IMR-90 (cell line): ENCODE results near the gene CAMKMT. TPM values are rescaled to one million over a fixed set of nuclear protein-coding genes. Genes with fewer than 3 reads are reported as not detected.

ENCODE experiments used
- ATAC-seq: fragments of 200-7000 bp; cut with Tn5 transposase; 2 replicates; pipeline ENCODE4 v1.9.1; 2020; ENCODE audit warnings: low read depth, mild to moderate bottlenecking, moderate library complexity
- BruUV-seq: library from RNA; stranded (reverse); fragments of 400-500 nt; replicated peaks from 2 replicates; lab custom pipeline; 2021; lab: Mats Ljungman, UMichigan
- CTCF ChIA-PET: fragments of 300-600 bp; formaldehyde crosslinking; extraction: SDS; loops from one replicate; lab custom pipeline; 2021; ENCODE audit warnings: antibody characterized with exemption; lab: Yijun Ruan, JAX
- POLR2A ChIA-PET: fragments of 300-600 bp; sonication (Branson Sonifier 250); formaldehyde crosslinking; loops from one replicate; lab custom pipeline; 2022; ENCODE audit warnings: antibody characterized with exemption; ENCODE audit not compliant: unreplicated experiment; lab: Charles Lee
- DNase-seq: peaks from one replicate; pipeline ENCODE4 v3.0.0; 2013
- H2AFZ ChIP-seq: replicated peaks from 2 replicates; pipeline ENCODE3; 2013; ENCODE audit warnings: low read length, mild to moderate bottlenecking; ENCODE audit not compliant: poor library complexity
- H2AK5ac ChIP-seq: 2 replicates; pipeline ENCODE4 v1.6.1; 2013; ENCODE audit warnings: low read depth, low read length, inconsistent platforms
- H2AK9ac ChIP-seq: replicated peaks from 2 replicates; pipeline ENCODE3; 2013; ENCODE audit warnings: mild to moderate bottlenecking, low read depth, low read length, moderate library complexity; ENCODE audit not compliant: poor library complexity
- H2BK120ac ChIP-seq: 2 replicates; pipeline ENCODE4 v1.6.1; 2013; ENCODE audit warnings: low read depth, low read length, inconsistent platforms
- H2BK15ac ChIP-seq: 3 replicates; pipeline ENCODE4 v1.6.1; 2013; ENCODE audit warnings: low read depth, low read length, inconsistent platforms
- H2BK20ac ChIP-seq: 2 replicates; pipeline ENCODE4 v1.6.1; 2013; ENCODE audit warnings: low read depth, mild to moderate bottlenecking, inconsistent platforms, low read length, moderate library complexity
- H2BK5ac ChIP-seq: 2 replicates; pipeline ENCODE4 v1.6.1; 2013; ENCODE audit warnings: mild to moderate bottlenecking, low read depth, low read length, inconsistent platforms; ENCODE audit not compliant: poor library complexity, severe bottlenecking
- H3K14ac ChIP-seq: replicated peaks from 2 replicates; pipeline ENCODE4 v1.6.1; 2013; ENCODE audit warnings: low read depth, low read length, inconsistent platforms
- H3K18ac ChIP-seq: 2 replicates; pipeline ENCODE4 v1.6.1; 2013; ENCODE audit warnings: low read depth, low read length, control low read depth
- H3K23ac ChIP-seq: 2 replicates; pipeline ENCODE4 v1.6.1; 2013; ENCODE audit warnings: low read depth, low read length, inconsistent platforms
- H3K27ac ChIP-seq: 2 replicates; pipeline ENCODE4 v1.5.1; 2013; ENCODE audit warnings: mild to moderate bottlenecking, control low read depth, low read length; ENCODE audit not compliant: insufficient read depth
- H3K27me3 ChIP-seq: 2 replicates; pipeline ENCODE4 v1.6.1; 2013; ENCODE audit warnings: low read length; ENCODE audit not compliant: control insufficient read depth, insufficient read depth
- H3K36me3 ChIP-seq: 2 replicates; pipeline ENCODE4 v1.6.1; 2013; ENCODE audit warnings: low read length, mixed read lengths; ENCODE audit not compliant: control insufficient read depth, insufficient read depth
- H3K4ac ChIP-seq: 2 replicates; pipeline ENCODE4 v1.6.1; 2013; ENCODE audit warnings: low read depth, low read length, inconsistent platforms
- H3K4me1 ChIP-seq: 2 replicates; pipeline ENCODE4 v1.6.1; 2013; ENCODE audit warnings: low read length, mixed read lengths; ENCODE audit not compliant: control insufficient read depth, insufficient read depth
- H3K4me2 ChIP-seq: 2 replicates; pipeline ENCODE4 v1.6.1; 2013; ENCODE audit warnings: low read depth, mild to moderate bottlenecking, control low read depth, low read length, moderate library complexity
- H3K4me3 ChIP-seq: 2 replicates; pipeline ENCODE4 v1.5.1; 2013; ENCODE audit warnings: low read depth, mild to moderate bottlenecking, control low read depth, low read length, moderate library complexity; ENCODE audit not compliant: insufficient read depth
- H3K56ac ChIP-seq: 2 replicates; pipeline ENCODE4 v1.6.1; 2013; ENCODE audit warnings: low read length, inconsistent platforms; ENCODE audit not compliant: insufficient read depth; ENCODE audit errors: extremely low read depth
- H3K79me1 ChIP-seq, 2 experiments: 2 replicates each; pipeline ENCODE4 v1.6.1; 2013; ENCODE audit warnings: low read length in 2 of 2, inconsistent platforms in 1 of 2, low read depth in 1 of 2
- H3K9ac ChIP-seq: 2 replicates; pipeline ENCODE4 v1.6.1; 2013; ENCODE audit warnings: low read depth, low read length, control low read depth
- H3K9me1 ChIP-seq: 2 replicates; pipeline ENCODE4 v1.6.1; 2013; ENCODE audit warnings: low read length, inconsistent platforms; ENCODE audit not compliant: insufficient read depth
- H3K9me3 ChIP-seq: 2 replicates; pipeline ENCODE4 v1.6.1; 2013; ENCODE audit warnings: low read length; ENCODE audit not compliant: control insufficient read depth, insufficient read depth
- H4K20me1 ChIP-seq: 2 replicates; pipeline ENCODE4 v1.6.1; 2013; ENCODE audit warnings: low read length, inconsistent platforms; ENCODE audit not compliant: insufficient read depth
- H4K5ac ChIP-seq: 2 replicates; pipeline ENCODE4 v1.6.1; 2013; ENCODE audit warnings: mild to moderate bottlenecking, low read depth, low read length, control low read depth
- H4K8ac ChIP-seq, 2 experiments: 2 replicates each; pipeline ENCODE4 v1.6.1; 2013; ENCODE audit warnings: low read depth in 2 of 2, low read length in 2 of 2, control low read depth in 1 of 2, inconsistent platforms in 1 of 2
- H4K91ac ChIP-seq: 2 replicates; pipeline ENCODE4 v1.6.1; 2013; ENCODE audit warnings: low read depth, low read length, inconsistent platforms; ENCODE audit not compliant: insufficient read depth
- CEBPB ChIP-seq: IDR thresholded peaks from 2 replicates; pipeline ENCODE4 v1.6.1; 2012; ENCODE audit warnings: low read depth, low read length, improper control_type of control experiment
- CHD1 ChIP-seq: IDR thresholded peaks from 2 replicates; pipeline ENCODE4 v1.6.1; 2012; ENCODE audit warnings: low read depth, low read length, improper control_type of control experiment
- CTCF ChIP-seq: conservative IDR thresholded peaks from 2 replicates; pipeline ENCODE4 v1.5.1; 2012; ENCODE audit warnings: mild to moderate bottlenecking, low read depth, low read length, improper control_type of control experiment
- ELK1 ChIP-seq: fragments of 150-350 bp; IDR thresholded peaks from 2 replicates; pipeline ENCODE4 v1.6.1; 2016; ENCODE audit warnings: low read depth, mild to moderate bottlenecking, low read length, moderate library complexity, borderline replicate concordance
- FOS ChIP-seq: fragments of 150-350 bp; IDR thresholded peaks from 2 replicates; pipeline ENCODE4 v1.6.1; 2016; ENCODE audit warnings: low read depth, low read length
- MAZ ChIP-seq: IDR thresholded peaks from 2 replicates; pipeline ENCODE4 v1.6.1; 2012; ENCODE audit warnings: low read depth, mild to moderate bottlenecking, low read length, improper control_type of control experiment, moderate library complexity, borderline replicate concordance
- MXI1 ChIP-seq: IDR thresholded peaks from 2 replicates; pipeline ENCODE4 v1.6.1; 2012; ENCODE audit warnings: low read depth, mild to moderate bottlenecking, low read length, moderate library complexity, borderline replicate concordance
- NFE2L2 ChIP-seq: fragments of 150-350 bp; IDR thresholded peaks from 2 replicates; pipeline ENCODE4 v1.6.1; 2016; ENCODE audit warnings: low read depth, mild to moderate bottlenecking, low read length
- POLR2A ChIP-seq: IDR thresholded peaks from 2 replicates; pipeline ENCODE4 v1.6.1; 2012; ENCODE audit warnings: mild to moderate bottlenecking, low read depth, low read length
- RAD21 ChIP-seq: IDR thresholded peaks from 2 replicates; pipeline ENCODE4 v1.6.1; 2012; ENCODE audit warnings: low read length, improper control_type of control experiment
- RCOR1 ChIP-seq: IDR thresholded peaks from 2 replicates; pipeline ENCODE4 v1.6.1; 2012; ENCODE audit warnings: mild to moderate bottlenecking, low read length, improper control_type of control experiment; ENCODE audit not compliant: insufficient replicate concordance
- RFX5 ChIP-seq: IDR thresholded peaks from 2 replicates; pipeline ENCODE4 v1.8.0; 2012; ENCODE audit warnings: low read depth, mild to moderate bottlenecking, low read length, moderate library complexity
- WGBS, 2 experiments: methylation state at CpG; one replicate each; pipeline versions ENCODE4 v1.1.5 to v1.1.7; 2013; ENCODE audit warnings: missing lambda C conversion rate in 2 of 2; ENCODE audit not compliant: insufficient read length in 1 of 2; ENCODE audit errors: extremely low coverage in 2 of 2; 5-methylcytosine and 5-hydroxymethylcytosine counted together
- dilution Hi-C: fragments of 300-500 bp; cut with HindIII; formaldehyde crosslinking; loops from one replicate; pipeline ENCODE4 v1.14.3; 2018; ENCODE audit warnings: low sequenced_read_pairs; ENCODE audit not compliant: unreplicated experiment
- in situ Hi-C: fragments of 300-500 bp; cut with MboI; formaldehyde crosslinking; loops from 3 replicates; pipeline ENCODE4 v1.14.3; 2019; ENCODE audit warnings: low sequenced_read_pairs, inconsistent platforms, mixed read lengths
- intact Hi-C: fragments of 100-400 bp; cut with micrococcal nuclease; formaldehyde crosslinking; loops from 2 replicates; pipeline ENCODE4 v1.10.0; 2022
- polyA plus RNA-seq, 3 experiments: library from polyadenylated mRNA; depleted of rRNA; stranded (reverse); fragments of >200 nt; gene quantifications; 2 replicates each; pipeline ENCODE4 v1.2.3, GENCODE V29; 2012; ENCODE audit warnings: low replicate concordance in 1 of 3
- total RNA-seq: library from RNA; depleted of rRNA; stranded (reverse); fragments of >200 nt; gene quantifications from 2 replicates; pipeline ENCODE4 v1.2.3, GENCODE V29; 2012
- TF ChIP-seq, protein P1 (sequence below): fragments of 150-350 bp; IDR thresholded peaks from 2 replicates; pipeline ENCODE4 v1.6.1; 2017; ENCODE audit warnings: mild to moderate bottlenecking, antibody characterized with exemption, low read length, low read depth

The CAMKMT gene
- total and polyA plus RNA-seq, 2 of the 4 experiments (the other 2 are of a cell fraction) = 4.4 to 6.8 TPM

- Histone ChIP-seq H2AK5ac (no peak overlapping the region), H2BK20ac (no peak overlapping the region), H2AK9ac (no peak overlapping the region), H4K8ac (no peak overlapping the region), H3K9ac (no peak overlapping the region), H3K14ac (no peak overlapping the region), H4K5ac (no peak overlapping the region), H3K4ac (no peak overlapping the region), H3K79me1 (no peaks in the 10 kb centered on the region), H3K4me3 (no peak overlapping the region), H2BK5ac (no peak overlapping the region), H3K18ac (no peak overlapping the region), H2AFZ (no peak overlapping the region), H4K20me1 (no peaks in the 10 kb centered on the region), H3K4me2 (no peak overlapping the region), H4K91ac (no peak overlapping the region), H3K9me3 (no peaks in the 10 kb centered on the region), H3K4me1 (no peaks in the 10 kb centered on the region), H3K9me1 (no peaks in the 10 kb centered on the region), H3K36me3 (no peaks in the 10 kb centered on the region), H3K56ac (no peak overlapping the region), H2BK15ac (no peak overlapping the region), H3K27ac (no peak overlapping the region), H2BK120ac (no peak overlapping the region), H3K27me3 (peaks cover 44% of the 10 kb centered on the region), H3K23ac (no peak overlapping the region)
- ChIA-PET POLR2A (no interaction called here), CTCF (no interaction called here)
- intact Hi-C loops (no loop called here), dilution Hi-C loops (no loop called here), in situ Hi-C loops (no loop called here)
- 40% methylated on average over 1 of the region's 6 CpGs; no CpG with 5 or more reads in 1 of the 2 experiments for WGBS, 2 experiments
- DNase-seq = no peak
- TF ChIP-seq NFE2L2 (no peak), CTCF (no peak), CEBPB (no peak), RCOR1 (no peak), MXI1 (no peak), MAZ (no peak), POLR2A (no peak), CHD1 (no peak), ELK1 (no peak), RAD21 (no peak), RFX5 (no peak), FOS (no peak)
- TF ChIP-seq, protein P1, sequence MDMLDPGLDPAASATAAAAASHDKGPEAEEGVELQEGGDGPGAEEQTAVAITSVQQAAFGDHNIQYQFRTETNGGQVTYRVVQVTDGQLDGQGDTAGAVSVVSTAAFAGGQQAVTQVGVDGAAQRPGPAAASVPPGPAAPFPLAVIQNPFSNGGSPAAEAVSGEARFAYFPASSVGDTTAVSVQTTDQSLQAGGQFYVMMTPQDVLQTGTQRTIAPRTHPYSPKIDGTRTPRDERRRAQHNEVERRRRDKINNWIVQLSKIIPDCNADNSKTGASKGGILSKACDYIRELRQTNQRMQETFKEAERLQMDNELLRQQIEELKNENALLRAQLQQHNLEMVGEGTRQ = no peak
- ATAC-seq = no peak
- BruUV-seq = no TSS peak
Observed at GRCh38 chr2:44798139-44798659, 436.5 kb downstream of the CAMKMT start.
